BLaER1 (cell line): Measurements from ENCODE around the gene KCTD7.
"Not testable (repeated sequence)": the region's sequence is repeated elsewhere in the genome, so short reads cannot be mapped to it uniquely, and the experiment has no call there.

ENCODE experiments used
- H3K27ac ChIP-seq: shearing (Covaris generic); formaldehyde crosslinking; 2 replicates; pipeline ENCODE4 v1.8.1; 2022
- H3K27me3 ChIP-seq: shearing (Covaris generic); formaldehyde crosslinking; 2 replicates; pipeline ENCODE4 v1.8.1; 2022
- H3K36me3 ChIP-seq: shearing (Covaris generic); formaldehyde crosslinking; 2 replicates; pipeline ENCODE4 v1.8.1; 2022
- H3K4me1 ChIP-seq: shearing (Covaris generic); formaldehyde crosslinking; 2 replicates; pipeline ENCODE4 v1.8.1; 2022
- H3K4me2 ChIP-seq: shearing (Covaris generic); formaldehyde crosslinking; 2 replicates; pipeline ENCODE4 v1.8.1; 2022
- H3K4me3 ChIP-seq: shearing (Covaris generic); formaldehyde crosslinking; 2 replicates; pipeline ENCODE4 v1.8.1; 2022
- H3K9ac ChIP-seq: shearing (Covaris generic); formaldehyde crosslinking; 2 replicates; pipeline ENCODE4 v1.8.1; 2022
- H3K9me3 ChIP-seq: shearing (Covaris generic); formaldehyde crosslinking; 2 replicates; pipeline ENCODE4 v1.8.1; 2022
- H4K20me1 ChIP-seq: shearing (Covaris generic); formaldehyde crosslinking; 2 replicates; pipeline ENCODE4 v1.8.1; 2022
- Cebpa-rat ChIP-seq: shearing (Covaris generic); IDR thresholded peaks from 2 replicates; pipeline ENCODE4 v1.8.1; 2022

Gene KCTD7

DNA sequence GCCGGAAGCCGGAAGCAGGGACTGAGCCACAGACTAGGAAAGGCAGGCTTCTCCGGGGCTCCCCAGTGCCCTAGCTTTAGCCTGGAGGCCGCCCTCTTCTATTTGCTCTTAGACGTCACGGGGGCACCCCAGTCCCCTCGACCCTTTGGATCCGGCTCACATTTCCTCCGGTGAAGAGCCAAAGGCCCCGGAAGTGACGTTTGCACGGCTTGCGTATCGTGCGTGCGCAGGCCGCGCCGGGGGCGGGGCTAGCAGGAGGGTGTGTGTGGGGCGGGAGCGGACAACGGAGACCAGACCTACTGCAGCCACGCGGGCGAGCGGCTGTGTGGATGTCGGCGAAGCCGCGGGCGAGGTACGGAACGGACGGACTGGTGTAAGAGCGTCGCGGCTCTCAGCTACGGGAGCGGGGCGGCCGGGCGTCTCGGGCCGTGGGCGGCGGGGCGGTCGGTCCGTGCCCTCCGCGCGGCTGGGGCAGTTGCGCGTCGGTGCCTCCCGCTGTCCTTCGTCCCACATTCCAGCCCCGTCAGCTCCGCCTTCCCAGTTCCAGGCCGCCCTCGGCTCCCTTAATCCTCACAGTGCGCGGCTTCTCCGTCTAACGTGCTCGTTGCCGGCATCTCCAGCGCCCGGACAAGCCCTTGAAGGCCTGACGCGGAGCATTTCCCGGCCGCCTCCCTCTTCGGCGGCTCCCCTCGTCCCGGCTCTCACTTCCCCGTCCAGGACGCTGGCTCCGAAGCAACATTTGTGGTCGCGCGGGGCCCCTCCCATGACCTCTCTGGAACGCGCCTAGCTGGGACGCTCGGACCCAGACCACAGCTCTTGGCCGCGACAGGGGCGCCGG lies 25.8 kb downstream of the KCTD7 start:
- H3K27ac ChIP-seq, result peak overlapping the region; percentile 94
- H4K20me1 ChIP-seq, result peaks cover 18% of the 10 kb centered on the region
- TF ChIP-seq Cebpa-rat, result no peak

DNA sequence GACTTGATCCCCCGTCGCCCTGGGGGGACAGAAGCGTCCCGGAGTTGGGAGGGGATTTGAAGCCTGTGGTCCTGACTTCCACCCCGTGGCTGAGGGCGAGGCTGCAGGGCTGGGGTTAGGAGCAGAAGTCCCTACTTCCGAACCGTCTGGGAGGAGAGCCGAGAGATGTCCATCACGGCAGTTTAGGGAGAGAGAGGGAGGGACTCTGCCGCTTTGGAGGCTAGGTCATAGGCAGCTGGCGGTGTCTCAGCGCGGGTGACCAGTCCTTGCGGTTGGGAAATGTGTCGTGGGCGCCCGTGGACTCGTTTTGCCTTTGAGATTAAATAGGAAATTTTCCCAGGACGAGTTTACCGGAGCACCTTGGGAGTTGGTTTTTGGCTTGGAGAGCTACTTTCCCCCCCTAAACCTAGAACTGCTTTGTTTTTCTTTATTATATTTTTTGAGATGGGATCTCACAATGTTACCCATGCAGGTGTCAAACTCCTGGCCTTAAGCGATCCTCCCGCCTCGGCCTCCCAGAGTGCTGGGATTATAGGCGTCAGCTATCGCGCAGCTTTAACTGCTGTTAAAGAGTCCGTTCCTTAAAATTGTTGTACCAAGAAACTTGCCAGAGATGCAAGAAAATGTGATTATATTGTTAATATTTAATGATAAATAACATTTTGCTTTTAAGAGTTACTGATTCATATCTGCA lies 26.6 kb downstream of the KCTD7 start:
- peaks cover 18% of the 10 kb centered on the region for H4K20me1 ChIP-seq

More for the DNA sequence above, 25.8 kb downstream of the KCTD7 start:
- H3K9me3 ChIP-seq, result peaks cover 15% of the 10 kb centered on the region; the same call in 1 of the 2 replicates
- H3K4me1 ChIP-seq, result peaks cover 25% of the 10 kb centered on the region
- peak overlapping the region; percentile 86 for H3K4me3 ChIP-seq
- no peaks in the 10 kb centered on the region for H3K27me3 ChIP-seq
- peak overlapping the region; percentile 87 for H3K9ac ChIP-seq
- H3K36me3 ChIP-seq, result peaks cover 16% of the 10 kb centered on the region; the same call in 1 of the 2 replicates
- H3K4me2 ChIP-seq, result peak overlapping the region; percentile 89

DNA sequence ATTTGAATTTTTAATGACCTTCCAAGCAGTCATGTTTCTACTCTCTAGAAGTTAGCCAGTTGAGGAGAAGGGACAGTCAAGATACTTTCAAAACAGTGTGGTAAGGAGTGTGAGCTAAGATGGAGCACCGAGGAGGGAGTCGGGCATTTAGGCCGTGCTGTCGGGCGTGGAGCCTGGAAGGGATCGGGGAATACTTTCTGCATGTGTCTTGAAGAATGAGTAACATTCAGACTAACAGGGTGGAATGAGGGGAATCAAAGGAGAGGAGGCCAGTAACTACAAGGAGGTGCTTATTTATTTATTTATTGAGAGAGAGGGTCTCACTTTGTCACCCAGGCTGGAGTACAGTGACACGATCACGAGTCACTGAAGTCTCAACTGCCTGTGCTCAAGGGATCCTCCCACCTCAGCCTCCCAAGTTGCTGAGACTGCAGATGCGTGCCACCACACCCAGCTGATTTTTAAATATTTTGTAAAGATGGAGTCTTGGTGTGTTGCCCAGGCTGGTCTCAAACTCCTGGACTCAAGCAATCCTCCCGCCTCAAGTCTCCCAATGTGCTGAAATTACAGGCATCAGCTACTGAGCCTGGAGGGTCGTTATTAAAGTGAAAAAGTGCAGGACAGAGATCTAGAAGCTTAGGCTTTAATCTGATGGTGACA lies 27.3 kb downstream of the KCTD7 start:
- peaks cover 24% of the 10 kb centered on the region; the same call in 1 of the 2 replicates for H3K36me3 ChIP-seq
- H3K27me3 ChIP-seq, H3K27ac ChIP-seq: not testable (repeated sequence)
- H3K4me1 ChIP-seq, result peaks cover 25% of the 10 kb centered on the region
- peak overlapping the region; percentile 87; the same call in 1 of the 2 replicates for H3K9ac ChIP-seq
- peaks cover 24% of the 10 kb centered on the region; the same call in 1 of the 2 replicates for H3K9me3 ChIP-seq
- peak overlapping the region; percentile 86; the same call in 1 of the 2 replicates for H3K4me3 ChIP-seq
- H3K4me2 ChIP-seq, result peak overlapping the region; percentile 89
- H4K20me1 ChIP-seq, result peaks cover 18% of the 10 kb centered on the region

More for the DNA sequence above, 26.6 kb downstream of the KCTD7 start:
- H3K9ac ChIP-seq, result peak overlapping the region; percentile 87
- H3K9me3 ChIP-seq, result peaks cover 21% of the 10 kb centered on the region; the same call in 1 of the 2 replicates
- peak overlapping the region; percentile 89 for H3K4me2 ChIP-seq
- H3K27ac ChIP-seq, result peak overlapping the region; percentile 94
- H3K4me1 ChIP-seq, result peaks cover 25% of the 10 kb centered on the region
- peak overlapping the region; percentile 86 for H3K4me3 ChIP-seq
- H3K36me3 ChIP-seq, result peaks cover 17% of the 10 kb centered on the region; the same call in 1 of the 2 replicates
- not testable (repeated sequence) for H3K27me3 ChIP-seq

DNA sequence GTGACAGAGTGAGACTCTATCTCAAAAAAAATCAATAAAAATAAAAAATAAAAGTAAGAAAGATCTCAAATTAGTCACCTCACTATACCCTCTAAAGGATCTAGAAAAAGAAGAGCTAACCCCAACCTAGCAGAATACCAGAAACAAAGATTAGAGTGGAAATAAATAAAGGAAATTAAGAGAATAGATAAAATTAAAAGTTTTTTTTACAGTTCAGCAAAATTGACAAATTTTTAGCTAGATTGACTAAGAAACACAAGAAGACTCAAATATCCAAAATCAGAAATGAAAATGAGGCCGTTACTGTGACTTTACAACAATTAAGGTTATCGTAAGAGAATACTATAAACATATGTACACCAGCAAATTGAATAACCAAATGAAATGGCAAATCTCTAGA lies 29.1 kb downstream of the KCTD7 start:
- no peak for TF ChIP-seq Cebpa-rat
- Histone ChIP-seq H3K4me3 (no peak overlapping the region), H3K4me1 (peaks cover 25% of the 10 kb centered on the region), H3K4me2 (no peak overlapping the region), H3K27me3 (no peaks in the 10 kb centered on the region), H3K9ac (no peak overlapping the region), H3K36me3 (peaks cover 42% of the 10 kb centered on the region), H4K20me1 (peaks cover 28% of the 10 kb centered on the region), H3K9me3 (peaks cover 41% of the 10 kb centered on the region), H3K27ac (no peak overlapping the region)

DNA sequence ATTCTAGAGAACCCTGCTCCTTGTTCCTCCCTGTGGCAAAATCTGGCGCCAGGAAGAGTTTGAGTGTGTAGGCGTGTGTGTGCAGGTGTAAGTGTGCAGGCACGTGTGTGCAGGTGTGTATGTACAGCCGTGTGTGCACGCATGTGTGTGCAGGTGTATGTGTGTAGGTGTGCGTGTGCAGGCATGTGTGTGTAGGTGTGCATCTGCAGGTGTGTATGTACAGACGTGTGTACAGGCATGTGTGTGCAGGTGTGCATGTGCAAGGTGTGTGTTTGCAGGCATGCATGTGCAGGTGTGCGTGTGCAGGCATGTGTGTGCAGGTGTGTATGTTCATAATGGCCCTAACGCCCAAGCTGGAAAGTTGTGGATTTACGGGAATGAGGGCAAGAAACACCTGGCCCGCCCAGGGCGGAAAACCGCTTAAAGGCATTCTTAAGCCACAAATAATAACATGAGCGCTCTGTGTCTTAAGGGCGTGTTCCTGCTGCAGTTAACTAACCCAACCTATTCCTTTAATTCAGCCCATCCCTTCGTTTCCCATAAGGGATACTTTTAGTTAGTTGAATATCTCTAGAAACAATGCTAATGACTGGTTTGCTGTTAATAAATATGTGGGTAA lies 34.1 kb downstream of the KCTD7 start:
- Histone ChIP-seq H4K20me1 (peaks cover 53% of the 10 kb centered on the region), H3K9me3 (peaks cover 41% of the 10 kb centered on the region), H3K27me3 (no peaks in the 10 kb centered on the region), H3K4me3 (no peak overlapping the region), H3K9ac (no peak overlapping the region), H3K4me1 (no peaks in the 10 kb centered on the region), H3K27ac (no peak overlapping the region), H3K4me2 (no peak overlapping the region), H3K36me3 (peaks cover 54% of the 10 kb centered on the region)
- no peak for TF ChIP-seq Cebpa-rat

DNA sequence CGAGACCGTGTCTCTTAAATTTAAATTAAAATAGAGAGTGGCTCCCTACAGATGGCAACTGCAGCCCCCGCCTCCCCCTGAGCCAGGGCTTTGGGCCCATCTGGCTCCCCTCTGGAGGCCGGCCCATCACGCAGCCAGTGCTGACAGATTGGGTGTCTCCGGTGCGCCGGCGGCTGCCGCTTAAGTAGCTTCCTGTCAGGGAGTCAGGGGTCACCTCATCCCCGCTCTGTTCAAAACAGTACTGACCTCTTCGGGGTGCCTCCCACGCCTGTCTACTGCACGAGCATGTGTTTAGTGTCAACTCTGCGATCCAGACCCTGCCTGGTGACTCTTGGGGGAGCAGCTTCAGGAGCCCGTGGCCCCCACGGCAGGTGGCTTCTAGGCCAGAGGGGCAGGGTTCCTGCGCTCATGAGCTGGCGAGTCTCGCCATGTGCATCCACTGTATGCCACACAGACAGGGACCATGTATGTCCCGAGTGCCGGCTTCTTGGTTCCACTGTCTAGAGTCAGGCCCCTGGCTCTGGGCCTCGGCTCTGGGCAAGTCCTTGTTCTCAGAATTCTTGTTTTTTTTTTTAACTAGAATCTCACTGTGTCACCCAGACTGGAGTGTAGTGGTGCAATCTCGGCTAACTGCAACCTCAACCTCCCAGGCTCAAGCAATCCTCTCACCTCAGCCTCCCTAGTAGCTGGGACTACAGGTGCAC lies 36.1 kb downstream of the KCTD7 start:
- peaks cover 72% of the 10 kb centered on the region for H4K20me1 ChIP-seq

DNA sequence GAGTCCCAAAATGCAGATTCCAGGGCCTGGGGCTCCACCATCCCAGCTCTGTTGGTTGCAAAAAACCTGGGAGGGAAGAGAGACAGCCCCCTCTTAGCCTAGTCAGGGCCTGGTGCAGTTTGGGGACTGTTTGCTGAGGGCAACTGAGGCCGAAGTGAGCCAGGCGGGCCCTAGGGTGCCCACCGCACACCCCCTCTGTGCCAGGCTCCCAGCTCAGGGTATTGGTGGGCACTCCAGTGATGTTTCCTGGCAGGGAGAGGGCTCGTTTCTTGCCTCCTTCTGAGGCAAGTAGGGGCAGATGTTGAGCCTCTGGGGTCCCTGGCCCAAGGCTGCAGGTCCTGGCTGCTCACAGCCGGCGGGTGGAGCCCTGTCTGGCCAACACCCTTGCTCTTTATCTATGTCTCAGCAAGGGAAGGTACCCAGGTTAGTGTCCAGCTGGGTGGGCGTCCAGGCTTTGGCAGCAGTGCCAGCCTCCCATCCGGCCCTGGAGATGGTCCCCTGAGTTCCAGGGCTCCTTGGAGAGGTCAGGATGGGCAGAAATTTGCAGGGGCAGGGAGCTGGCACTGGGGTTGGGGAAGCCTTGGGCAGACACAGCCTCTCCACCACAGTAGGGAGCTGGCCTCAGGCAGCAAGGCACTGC lies 37.8 kb downstream of the KCTD7 start:
- TF ChIP-seq Cebpa-rat, result no peak
- H3K27me3 ChIP-seq, result no peaks in the 10 kb centered on the region
- peaks cover 19% of the 10 kb centered on the region for H3K9me3 ChIP-seq
- no peak overlapping the region for H3K4me2 ChIP-seq
- no peak overlapping the region for H3K9ac ChIP-seq
- no peaks in the 10 kb centered on the region for H3K4me1 ChIP-seq
- H3K4me3 ChIP-seq, result no peak overlapping the region
- peaks cover 77% of the 10 kb centered on the region for H4K20me1 ChIP-seq
- no peak overlapping the region for H3K27ac ChIP-seq
- peaks cover 52% of the 10 kb centered on the region for H3K36me3 ChIP-seq

More for the DNA sequence above, 36.1 kb downstream of the KCTD7 start:
- Histone ChIP-seq H3K4me2 (no peak overlapping the region), H3K27ac (no peak overlapping the region), H3K36me3 (peaks cover 59% of the 10 kb centered on the region), H3K9me3 (peaks cover 30% of the 10 kb centered on the region), H3K4me3 (no peak overlapping the region), H3K9ac (no peak overlapping the region), H3K4me1 (no peaks in the 10 kb centered on the region), H3K27me3 (no peaks in the 10 kb centered on the region)
- TF ChIP-seq Cebpa-rat, result no peak

DNA sequence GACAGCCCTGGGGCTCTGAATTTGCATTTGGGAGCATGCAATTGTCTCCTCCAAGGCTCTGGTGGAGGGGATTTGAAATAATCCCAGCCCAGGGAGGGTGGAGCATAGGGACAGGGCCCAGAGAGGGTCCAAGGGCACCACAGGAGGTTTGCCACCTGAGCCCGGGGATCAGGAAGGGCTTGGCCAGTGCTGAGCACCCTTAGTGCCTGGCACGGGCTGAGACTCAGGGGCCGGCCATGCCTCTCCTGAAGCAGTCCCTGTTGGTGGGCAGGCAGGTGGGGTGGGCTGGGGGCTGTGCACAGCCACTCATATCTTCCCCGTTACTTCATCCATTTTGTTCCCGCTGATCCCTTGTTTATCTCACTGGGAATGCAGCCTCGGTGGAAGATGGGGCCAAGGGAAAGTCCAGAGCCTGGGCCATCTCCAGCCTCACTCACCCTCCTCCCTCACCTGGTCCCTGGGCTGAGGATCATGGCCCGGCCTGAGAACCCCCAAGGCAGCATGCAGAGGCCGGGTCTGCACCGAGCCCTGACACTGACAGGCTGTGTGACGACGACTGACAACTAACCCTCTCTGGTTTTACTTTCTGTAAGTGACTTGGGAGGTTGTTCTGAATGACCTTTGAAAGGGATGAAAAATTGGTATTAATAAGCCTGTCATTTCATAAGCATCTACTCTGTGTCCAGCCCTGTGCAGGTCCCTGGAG lies 38.5 kb downstream of the KCTD7 start:
- peaks cover 73% of the 10 kb centered on the region for H4K20me1 ChIP-seq
- TF ChIP-seq Cebpa-rat, result no peak
- no peak overlapping the region for H3K9ac ChIP-seq
- peaks cover 45% of the 10 kb centered on the region for H3K36me3 ChIP-seq
- H3K27me3 ChIP-seq, result no peaks in the 10 kb centered on the region
- H3K27ac ChIP-seq, result no peak overlapping the region
- no peaks in the 10 kb centered on the region for H3K4me1 ChIP-seq
- H3K4me2 ChIP-seq, result no peak overlapping the region
- H3K4me3 ChIP-seq, result no peak overlapping the region
- H3K9me3 ChIP-seq, result peaks cover 12% of the 10 kb centered on the region
